ENCODE data around the gene PLEKHA3. TPM values are rescaled to one million over a fixed set of nuclear protein-coding genes. Genes with fewer than 3 reads are reported as not detected.
A peak's percentile ranks its signal among the peaks of the same experiment; 100 is the strongest.

The PLEKHA3 gene
- total RNA-seq, 2 experiments from 2014 or later = 24.1 to 27.3 TPM

DNA sequence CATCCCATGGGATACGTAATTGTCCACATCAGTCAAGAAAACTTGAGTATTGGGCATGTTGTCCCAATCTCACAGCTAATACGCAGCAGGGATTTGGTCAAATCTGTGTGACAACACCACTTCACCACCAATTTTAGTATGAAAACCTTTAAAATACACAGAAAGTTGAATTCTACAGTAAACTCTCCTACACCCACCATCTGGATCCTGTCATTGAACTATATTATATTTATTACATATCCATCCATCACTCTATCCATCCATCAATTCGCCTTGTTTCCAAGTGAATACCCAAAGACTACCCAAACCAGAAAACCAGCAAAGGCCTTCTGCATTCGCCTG lies 1.0 kb upstream of the PLEKHA3 start:
- no peak for ATAC-seq
- CTCF ChIA-PET = interaction anchor here (1.0 to 1.4 kb wide), 3 partner anchors 9 to 42 kb away, joined by 3 to 5 read pairs (median 4); no protein-coding TSS in a partner anchor
- H3K9me3 Mint-ChIP-seq (ENCODE audit: low read depth) = no peaks in the 10 kb centered on the region
- no peak for DNase-seq
- peaks cover 39% of the 10 kb centered on the region for H3K4me1 Mint-ChIP-seq
- no peaks in the 10 kb centered on the region for H3K27me3 Mint-ChIP-seq
- peak overlapping the region; percentile 97 for H3K27ac Mint-ChIP-seq
- intact Hi-C loops (cut with DNase I, micrococcal nuclease) = loop anchor here (2.0 to 10.0 kb wide), 5 partner anchors 36 to 436 kb away; no protein-coding TSS in a partner anchor
- H3K36me3 Mint-ChIP-seq (ENCODE audit: low read depth) = peaks cover 2% of the 10 kb centered on the region
- peak overlapping the region; percentile 89 for H3K4me3 Mint-ChIP-seq
- POLR2A ChIA-PET = interaction anchor here (0.9 kb wide), 1 partner anchor 28 kb away, joined by 3 read pairs; the partner anchor contains the start of genes PJVK and PRKRA

- H3K9me3 Mint-ChIP-seq (ENCODE audit: low read depth) = no peaks in the 10 kb centered on the region
- ATAC-seq = no peak
Observed at GRCh38 chr2:178479758-178480226, 465 bp upstream of the PLEKHA3 start.

GRCh38 chr2:178482437-178482836 lies 2.2 kb downstream of the PLEKHA3 start:
- Mint-ChIP-seq H3K36me3 (ENCODE audit: low read depth) (peaks cover 14% of the 10 kb centered on the region), H3K4me3 (peak overlapping the region; percentile 89), H3K4me1 (peaks cover 43% of the 10 kb centered on the region), H3K27ac (peak overlapping the region; percentile 37), H3K27me3 (no peaks in the 10 kb centered on the region), H3K9me3 (ENCODE audit: low read depth) (no peaks in the 10 kb centered on the region)
- ChIA-PET POLR2A (no interaction called here), CTCF (interaction anchor here (0.9 to 2.0 kb wide), 4 partner anchors 10 to 68 kb away, joined by 4 to 7 read pairs (median 6); no protein-coding TSS in a partner anchor)
- DNase-seq (no peak), ATAC-seq (peak; percentile 2)
- intact Hi-C loops (cut with DNase I, micrococcal nuclease) = loop anchor here in 1 of 2 experiments (5.0 kb wide), 1 partner anchor 160 kb away; no protein-coding TSS in a partner anchor

More at GRCh38 chr2:178479758-178480226, 465 bp upstream of the PLEKHA3 start:
- POLR2A ChIA-PET = interaction anchor here (0.7 to 1.0 kb wide), 3 partner anchors 16 to 65 kb away, joined by 3 to 4 read pairs (median 4); partner anchors contain the start of genes PJVK and PRKRA
- DNase-seq = no peak
- peaks cover 2% of the 10 kb centered on the region for H3K36me3 Mint-ChIP-seq (ENCODE audit: low read depth)
- CTCF ChIA-PET = interaction anchor here (0.6 to 1.4 kb wide), 4 partner anchors 9 to 42 kb away, joined by 3 to 5 read pairs (median 4); no protein-coding TSS in a partner anchor
- H3K27ac Mint-ChIP-seq = peak overlapping the region; percentile 97
- peak overlapping the region; percentile 89 for H3K4me3 Mint-ChIP-seq
- intact Hi-C loops (cut with DNase I, micrococcal nuclease) = loop anchor here (1.0 to 10.0 kb wide), 7 partner anchors 35 to 435 kb away; no protein-coding TSS in a partner anchor
- peaks cover 43% of the 10 kb centered on the region for H3K4me1 Mint-ChIP-seq
- H3K27me3 Mint-ChIP-seq = no peaks in the 10 kb centered on the region

GRCh38 chr2:178484245-178485041 lies 4.2 kb downstream of the PLEKHA3 start:
- ATAC-seq (no peak), DNase-seq (no peak)
- ChIA-PET POLR2A (no interaction called here), CTCF (interaction anchor here (0.6 kb wide), 1 partner anchor 50 kb away, joined by 4 read pairs; no protein-coding TSS in a partner anchor)
- Mint-ChIP-seq H3K9me3 (ENCODE audit: low read depth) (no peaks in the 10 kb centered on the region), H3K4me1 (peaks cover 47% of the 10 kb centered on the region), H3K4me3 (no peak overlapping the region), H3K27ac (no peak overlapping the region), H3K27me3 (no peaks in the 10 kb centered on the region), H3K36me3 (ENCODE audit: low read depth) (peaks cover 25% of the 10 kb centered on the region)
- intact Hi-C loops (cut with DNase I, micrococcal nuclease) = loop anchor here in 1 of 2 experiments (5.0 kb wide), 1 partner anchor 158 kb away; no protein-coding TSS in a partner anchor

GRCh38 chr2:178485356-178485755 lies 5.1 kb downstream of the PLEKHA3 start:
- Mint-ChIP-seq H3K4me1 (peaks cover 45% of the 10 kb centered on the region), H3K27me3 (no peaks in the 10 kb centered on the region), H3K9me3 (ENCODE audit: low read depth) (no peaks in the 10 kb centered on the region), H3K4me3 (no peak overlapping the region), H3K36me3 (ENCODE audit: low read depth) (peaks cover 32% of the 10 kb centered on the region), H3K27ac (no peak overlapping the region)
- DNase-seq (no peak), ATAC-seq (no peak)
- CTCF ChIA-PET = interaction anchor here (0.6 kb wide), 1 partner anchor 49 kb away, joined by 4 read pairs; no protein-coding TSS in a partner anchor
- intact Hi-C loops (cut with DNase I, micrococcal nuclease) = no loop called here
- POLR2A ChIA-PET = no interaction called here

DNA sequence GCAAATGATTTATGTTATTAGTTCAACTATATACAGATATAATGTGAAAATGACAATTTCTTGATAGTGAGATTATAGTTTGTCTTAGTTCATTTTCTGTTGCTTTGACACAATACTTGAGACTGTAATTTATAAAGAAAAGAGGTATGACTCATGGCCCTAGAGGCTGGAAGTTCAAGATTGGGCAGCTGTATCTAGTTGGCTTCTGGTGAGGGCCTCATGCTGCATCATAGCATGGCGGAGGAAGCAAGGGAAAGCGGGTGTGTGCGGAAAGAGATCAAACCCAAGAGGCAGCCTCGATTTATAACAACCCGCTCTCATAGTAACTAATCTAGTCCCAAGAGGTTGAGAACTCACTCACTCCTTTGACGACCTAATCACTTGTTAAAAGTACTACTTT lies 11.4 kb downstream of the PLEKHA3 start:
- Mint-ChIP-seq H3K4me1 (peaks cover 13% of the 10 kb centered on the region), H3K27ac (no peak overlapping the region), H3K4me3 (no peak overlapping the region), H3K9me3 (ENCODE audit: low read depth) (no peaks in the 10 kb centered on the region), H3K36me3 (ENCODE audit: low read depth) (peaks cover 62% of the 10 kb centered on the region), H3K27me3 (no peaks in the 10 kb centered on the region)
- no peak for DNase-seq
- intact Hi-C loops (cut with DNase I, micrococcal nuclease) = no loop called here
- no peak for ATAC-seq
- POLR2A ChIA-PET = interaction anchor here (0.5 kb wide), 1 partner anchor 47 kb away, joined by 3 read pairs; no protein-coding TSS in a partner anchor
- CTCF ChIA-PET = interaction anchor here (1.0 kb wide), 1 partner anchor 10 kb away, joined by 5 read pairs; no protein-coding TSS in a partner anchor

DNA sequence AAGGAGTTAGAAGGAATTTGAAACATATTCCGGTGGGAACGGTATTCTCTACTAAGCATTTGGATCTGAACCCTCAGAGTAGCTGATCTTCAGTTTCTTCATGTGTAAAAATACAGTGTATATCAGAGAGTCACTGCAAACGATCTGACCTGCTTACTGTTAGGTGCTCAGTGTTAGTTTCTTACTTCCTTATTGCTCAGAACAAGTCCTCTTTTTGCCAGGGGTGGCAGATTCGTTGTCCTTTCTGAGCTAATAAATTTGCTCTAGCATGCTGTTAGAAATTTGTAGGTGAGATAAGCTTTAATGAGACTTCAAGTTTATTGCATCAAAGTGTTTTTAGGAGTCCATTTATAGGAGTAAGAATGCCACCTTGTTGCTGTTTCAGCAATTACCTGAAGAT lies 15.8 kb downstream of the PLEKHA3 start:
- no peaks in the 10 kb centered on the region for H3K4me1 Mint-ChIP-seq
- H3K4me3 Mint-ChIP-seq = no peak overlapping the region

DNA sequence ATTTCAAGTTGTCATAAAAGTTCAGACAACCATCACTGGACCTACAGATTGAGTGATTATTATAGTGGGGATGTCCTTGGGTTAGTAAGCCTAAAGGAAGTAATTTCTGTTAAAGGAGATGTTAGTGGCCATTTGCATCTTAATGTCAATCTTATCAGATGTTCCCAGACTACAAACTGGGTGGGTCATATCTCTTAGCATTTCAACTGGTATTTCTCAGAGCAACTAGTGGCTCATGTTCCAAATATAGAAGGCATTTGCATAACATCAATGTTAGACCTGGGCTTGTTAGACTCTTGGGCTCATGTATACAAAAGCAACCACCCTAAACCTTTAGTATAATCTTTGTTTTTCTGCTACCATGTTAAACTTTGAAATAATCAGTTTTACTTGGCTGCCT lies 17.9 kb downstream of the PLEKHA3 start:
- POLR2A ChIA-PET = no interaction called here
- DNase-seq (no peak), ATAC-seq (no peak)
- Mint-ChIP-seq H3K4me1 (no peaks in the 10 kb centered on the region), H3K36me3 (ENCODE audit: low read depth) (peaks cover 54% of the 10 kb centered on the region), H3K27me3 (no peaks in the 10 kb centered on the region), H3K27ac (no peak overlapping the region), H3K9me3 (ENCODE audit: low read depth) (no peaks in the 10 kb centered on the region), H3K4me3 (no peak overlapping the region)
- CTCF ChIA-PET = interaction anchor here (1.0 kb wide), 1 partner anchor 9 kb away, joined by 3 read pairs; no protein-coding TSS in a partner anchor
- intact Hi-C loops (cut with DNase I, micrococcal nuclease) = no loop called here

More for the DNA sequence above, 15.8 kb downstream of the PLEKHA3 start:
- Mint-ChIP-seq H3K27ac (no peak overlapping the region), H3K27me3 (no peaks in the 10 kb centered on the region), H3K36me3 (ENCODE audit: low read depth) (peaks cover 49% of the 10 kb centered on the region), H3K9me3 (ENCODE audit: low read depth) (no peaks in the 10 kb centered on the region)
- ChIA-PET CTCF (interaction anchor here (0.6 to 1.1 kb wide), 5 partner anchors 31 to 384 kb away, joined by 3 to 4 read pairs (median 3); no protein-coding TSS in a partner anchor), POLR2A (interaction anchor here (0.6 to 1.3 kb wide), 2 partner anchors 16 to 19 kb away, joined by 4 read pairs; no protein-coding TSS in a partner anchor)
- no peak for DNase-seq
- ATAC-seq = no peak
- intact Hi-C loops (cut with DNase I, micrococcal nuclease) = no loop called here

GRCh38 chr2:178499640-178500039 lies 19.4 kb downstream of the PLEKHA3 start:
- peak; percentile 61 for ATAC-seq
- intact Hi-C loops (cut with DNase I, micrococcal nuclease) = no loop called here
- H3K36me3 Mint-ChIP-seq (ENCODE audit: low read depth) = peaks cover 50% of the 10 kb centered on the region
- ChIA-PET POLR2A (no interaction called here), CTCF (interaction anchor here (0.9 to 1.5 kb wide), 2 partner anchors 9 kb away, joined by 3 to 4 read pairs; no protein-coding TSS in a partner anchor)
- no peak overlapping the region for H3K27ac Mint-ChIP-seq
- no peak for DNase-seq
- H3K4me1 Mint-ChIP-seq = no peaks in the 10 kb centered on the region
- no peaks in the 10 kb centered on the region for H3K9me3 Mint-ChIP-seq (ENCODE audit: low read depth)
- no peaks in the 10 kb centered on the region for H3K27me3 Mint-ChIP-seq
- H3K4me3 Mint-ChIP-seq = no peak overlapping the region

- POLR2A ChIA-PET = no interaction called here
- no peak for DNase-seq
- CTCF ChIA-PET = no interaction called here
- no peaks in the 10 kb centered on the region for H3K9me3 Mint-ChIP-seq (ENCODE audit: low read depth)
- H3K4me1 Mint-ChIP-seq = peaks cover 9% of the 10 kb centered on the region
- H3K4me3 Mint-ChIP-seq = no peak overlapping the region
- H3K27me3 Mint-ChIP-seq = no peaks in the 10 kb centered on the region
- peaks cover 34% of the 10 kb centered on the region for H3K36me3 Mint-ChIP-seq (ENCODE audit: low read depth)
- intact Hi-C loops (cut with DNase I, micrococcal nuclease) = no loop called here
- no peak overlapping the region for H3K27ac Mint-ChIP-seq
- no peak for ATAC-seq
Observed at GRCh38 chr2:178502751-178503150, 22.5 kb downstream of the PLEKHA3 start.

DNA sequence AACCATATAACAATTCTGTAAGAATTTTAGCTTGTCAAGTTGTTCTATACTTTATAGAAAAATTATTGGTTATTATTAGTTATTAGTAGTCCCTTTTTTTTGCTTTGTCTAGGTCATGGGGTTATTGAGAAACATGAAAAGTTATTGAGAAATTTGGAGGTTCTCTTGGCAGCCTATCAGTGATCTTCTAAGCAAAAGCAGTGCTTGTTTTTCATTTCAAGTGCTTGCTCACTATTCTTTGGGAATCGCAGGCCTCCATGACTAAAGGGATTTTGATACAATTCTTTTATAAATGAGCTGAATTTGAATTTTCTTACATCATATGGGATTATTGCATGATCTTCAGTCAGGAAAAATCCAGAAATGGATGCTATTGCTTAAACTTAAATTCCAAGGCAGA lies 25.8 kb downstream of the PLEKHA3 start:
- H3K36me3 Mint-ChIP-seq (ENCODE audit: low read depth) = peaks cover 21% of the 10 kb centered on the region
- peaks cover 15% of the 10 kb centered on the region for H3K4me1 Mint-ChIP-seq
- ATAC-seq (no peak), DNase-seq (no peak)
- CTCF ChIA-PET = interaction anchor here (0.7 kb wide), 1 partner anchor 16 kb away, joined by 3 read pairs; no protein-coding TSS in a partner anchor
- intact Hi-C loops (cut with DNase I, micrococcal nuclease) = no loop called here
- no peaks in the 10 kb centered on the region for H3K9me3 Mint-ChIP-seq (ENCODE audit: low read depth)
- no peak overlapping the region for H3K27ac Mint-ChIP-seq
- no peaks in the 10 kb centered on the region for H3K27me3 Mint-ChIP-seq
- POLR2A ChIA-PET = no interaction called here
- no peak overlapping the region for H3K4me3 Mint-ChIP-seq
